SK-N-SH (cell line): ENCODE data around the gene PLSCR1. TPM values are rescaled to one million over a fixed set of nuclear protein-coding genes. Genes with fewer than 3 reads are reported as not detected.

Experiments
- CTCF ChIA-PET: fragments of 300-600, 350-600 bp; formaldehyde crosslinking; extraction: SDS; loops from one replicate; lab custom pipeline; 2021; lab: Yijun Ruan, JAX
- POLR2A ChIA-PET: fragments of 350-600 bp; sonication (Branson Sonifier 250); formaldehyde crosslinking; extraction: SDS; loops from one replicate; lab custom pipeline; 2020; ENCODE audit warnings: antibody characterized with exemption, inconsistent platforms; lab: Yijun Ruan, JAX
- DNase-seq: peaks from one replicate; pipeline ENCODE4 v3.0.0; 2012
- H2AFZ ChIP-seq: fragments of 200-600 bp; sonication (generic); 2 replicates; pipeline ENCODE4 v1.8.1; 2016; ENCODE audit warnings: antibody characterized with exemption, mild to moderate bottlenecking, low read depth
- H3F3A ChIP-seq: fragments of 200-600 bp; sonication (generic); replicated peaks from 2 replicates; pipeline ENCODE3; 2016; ENCODE audit warnings: antibody characterized with exemption, mild to moderate bottlenecking; ENCODE audit not compliant: insufficient read depth
- H3K27ac ChIP-seq, 2 experiments: fragments of 200-500 bp in 1 of 2; fragments of 200-600 bp in 1 of 2; sonication (Bioruptor generic) in 1 of 2; sonication (generic), shearing (Covaris generic) in 1 of 2; 2 replicates each; pipeline versions ENCODE4 v1.5.1 to v1.6.1; 2014 to 2016; ENCODE audit warnings: low read depth in 2 of 2, inconsistent platforms in 1 of 2, low read length in 1 of 2, mild to moderate bottlenecking in 1 of 2, mixed read lengths in 1 of 2
- H3K27me3 ChIP-seq: fragments of 200-600 bp; sonication (generic), shearing (Covaris generic); 2 replicates; pipeline ENCODE4 v1.6.1; 2016; ENCODE audit warnings: mixed run types; ENCODE audit not compliant: insufficient read depth
- H3K36me3 ChIP-seq, 2 experiments: fragments of 200-500 bp in 1 of 2; fragments of 200-600 bp in 1 of 2; sonication (Bioruptor generic) in 1 of 2; sonication (generic) in 1 of 2; replicated peaks in 1 of 2; 2 replicates each; pipeline versions ENCODE3 to v1.5.1; 2014 to 2016; ENCODE audit warnings: low read length in 1 of 2, mild to moderate bottlenecking in 1 of 2; ENCODE audit not compliant: insufficient read depth in 2 of 2, control insufficient read depth in 1 of 2
- H3K4me1 ChIP-seq, 2 experiments: fragments of 200-500 bp in 1 of 2; fragments of 200-600 bp in 1 of 2; sonication (Bioruptor generic) in 1 of 2; sonication (generic), shearing (Covaris generic) in 1 of 2; 2 replicates each; pipeline versions ENCODE4 v1.5.1 to v1.6.1; 2014 to 2016; ENCODE audit warnings: low read depth in 1 of 2, low read length in 1 of 2, mixed run types in 1 of 2; ENCODE audit not compliant: insufficient read depth in 2 of 2, control insufficient read depth in 1 of 2
- H3K4me2 ChIP-seq: fragments of 200-600 bp; sonication (generic), shearing (Covaris generic); 2 replicates; pipeline ENCODE4 v1.6.1; 2017; ENCODE audit warnings: mixed run types
- H3K4me3 ChIP-seq, 2 experiments: fragments of 200-500 bp in 1 of 2; fragments of 200-600 bp in 1 of 2; sonication (Bioruptor generic) in 1 of 2; sonication (generic), shearing (Covaris generic) in 1 of 2; 2 replicates each; pipeline versions ENCODE4 v1.5.1 to v1.8.1; 2014 to 2016; ENCODE audit warnings: low read depth in 2 of 2, inconsistent platforms in 1 of 2, low read length in 1 of 2, mild to moderate bottlenecking in 1 of 2, mixed read lengths in 1 of 2, moderate library complexity in 1 of 2
- H3K79me2 ChIP-seq: fragments of 200-600 bp; sonication (generic); 2 replicates; pipeline ENCODE4 v1.8.1; 2017; ENCODE audit warnings: mild to moderate bottlenecking; ENCODE audit not compliant: insufficient read depth
- H3K9ac ChIP-seq: fragments of 200-600 bp; sonication (generic); 2 replicates; pipeline ENCODE4 v1.6.1; 2017; ENCODE audit warnings: mixed run types
- H3K9me2 ChIP-seq: fragments of 200-600 bp; sonication (generic); 2 replicates; pipeline ENCODE4 v1.6.1; 2017; ENCODE audit warnings: mixed run types
- H3K9me3 ChIP-seq: fragments of 200-600 bp; sonication (generic); 2 replicates; pipeline ENCODE4 v1.6.1; 2017; ENCODE audit warnings: mixed run types, mild to moderate bottlenecking, moderate library complexity
- H4K20me1 ChIP-seq: fragments of 200-600 bp; sonication (generic); 2 replicates; pipeline ENCODE4 v1.6.1; 2017; ENCODE audit warnings: mild to moderate bottlenecking, mixed run types; ENCODE audit not compliant: insufficient read depth
- EZH2phosphoT487 ChIP-seq: fragments of 200-600 bp; sonication (generic); IDR thresholded peaks from 2 replicates; pipeline ENCODE4 v1.6.1; 2017; ENCODE audit warnings: low read depth, mixed run types, mild to moderate bottlenecking, antibody characterized with exemption, moderate library complexity, borderline replicate concordance
- GABPA ChIP-seq: IDR thresholded peaks from 2 replicates; pipeline ENCODE4 v1.4.0; 2012; ENCODE audit warnings: low read depth, mild to moderate bottlenecking
- GATA2 ChIP-seq: sonication (generic); formaldehyde crosslinking; IDR thresholded peaks from 2 replicates; pipeline ENCODE4 v1.5.0; 2020; ENCODE audit warnings: mild to moderate bottlenecking, missing genetic modification reagents
- SIN3A ChIP-seq: IDR thresholded peaks from 2 replicates; pipeline ENCODE4 v1.6.1; 2012; ENCODE audit warnings: low read depth, mild to moderate bottlenecking, low read length, moderate library complexity, borderline replicate concordance
- WGBS: methylation state at CpG from one replicate; pipeline ENCODE4 v1.1.6; 2017; ENCODE audit warnings: low lambda C conversion rate; 5-methylcytosine and 5-hydroxymethylcytosine counted together
- polyA plus RNA-seq, 3 experiments: library from polyadenylated mRNA; depleted of rRNA; stranded (reverse); fragments of >200 nt; gene quantifications; 2 replicates each; pipeline ENCODE4 v1.2.3, GENCODE V29; 2012
- TF ChIP-seq, protein P1 (sequence below): fragments of 200-600 bp; sonication (generic); IDR thresholded peaks from 2 replicates; pipeline ENCODE4 v1.6.1; 2017; ENCODE audit warnings: antibody characterized with exemption, mild to moderate bottlenecking, moderate library complexity
- TF ChIP-seq, protein P2 (sequence below): IDR thresholded peaks from 2 replicates; pipeline ENCODE4; 2012
- TF ChIP-seq, protein P3 (sequence below): IDR thresholded peaks from 2 replicates; pipeline ENCODE4 v1.4.0; 2012; ENCODE audit warnings: low read depth, borderline replicate concordance
- TF ChIP-seq, protein P4 (sequence below): IDR thresholded peaks from 2 replicates; pipeline ENCODE4 v1.4.0; 2012; ENCODE audit warnings: low read depth
- TF ChIP-seq, protein P5 (sequence below): IDR thresholded peaks from 2 replicates; pipeline ENCODE4 v1.6.1; 2012; ENCODE audit warnings: mild to moderate bottlenecking, low read depth, low read length, moderate library complexity

The PLSCR1 gene
- polyA plus RNA-seq, 1 of the 3 experiments (the other 2 are of a cell fraction) = 10.9 TPM

DNA sequence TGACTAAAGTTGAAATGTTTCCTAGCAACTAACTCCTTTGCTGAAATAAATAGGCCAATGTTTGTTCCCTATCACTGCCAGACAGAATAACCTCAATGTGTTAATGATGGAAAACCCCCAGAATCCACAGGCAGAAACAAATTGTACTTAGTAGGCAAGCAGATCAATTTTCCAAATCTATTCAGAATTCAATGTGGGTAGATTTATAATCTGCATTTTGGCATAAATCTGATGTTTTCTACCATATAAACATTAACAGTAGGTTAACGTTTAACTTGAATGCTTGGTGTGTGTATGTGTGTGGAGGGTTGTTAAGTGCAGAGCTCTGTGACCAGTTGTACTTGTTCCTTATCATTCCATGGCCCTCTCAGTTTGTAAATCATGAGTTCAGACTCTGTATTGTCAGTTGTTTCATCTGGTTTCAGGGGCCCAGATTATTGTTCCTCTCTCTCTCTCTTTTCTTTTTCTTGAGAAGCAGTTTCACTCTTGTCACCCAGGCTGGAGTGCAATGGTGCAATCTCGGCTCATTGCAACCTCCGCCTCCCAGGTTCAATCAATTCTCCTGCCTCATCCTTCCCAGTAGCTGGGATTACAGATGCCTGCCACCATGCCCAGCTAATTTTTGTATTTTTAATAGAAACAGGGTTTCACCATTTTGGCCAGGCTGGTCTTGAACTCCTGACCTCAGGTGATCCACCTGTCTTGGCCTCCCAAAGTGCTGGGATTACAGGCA is 32.8 kb downstream of the PLSCR1 start:
- Histone ChIP-seq H3K9me3 (no peaks in the 10 kb centered on the region), H3K4me1 (peaks cover 0 to 11% of the 10 kb centered on the region in 2 experiments; a peak in 1 of 4 replicates), H3K4me3 (no peak overlapping the region), H2AFZ (no peak overlapping the region), H3F3A (no peaks in the 10 kb centered on the region), H3K4me2 (no peak overlapping the region), H3K27me3 (no peaks in the 10 kb centered on the region), H3K79me2 (no peaks in the 10 kb centered on the region), H3K27ac (no peak overlapping the region), H3K9me2 (no peaks in the 10 kb centered on the region), H4K20me1 (no peaks in the 10 kb centered on the region), H3K36me3 (no peaks in the 10 kb centered on the region), H3K9ac (no peak overlapping the region)
- WGBS = 66% methylated on average over 3 of the region's 3 CpGs
- ChIA-PET POLR2A (no interaction called here), CTCF (no interaction called here)
- TF ChIP-seq, protein P1, sequence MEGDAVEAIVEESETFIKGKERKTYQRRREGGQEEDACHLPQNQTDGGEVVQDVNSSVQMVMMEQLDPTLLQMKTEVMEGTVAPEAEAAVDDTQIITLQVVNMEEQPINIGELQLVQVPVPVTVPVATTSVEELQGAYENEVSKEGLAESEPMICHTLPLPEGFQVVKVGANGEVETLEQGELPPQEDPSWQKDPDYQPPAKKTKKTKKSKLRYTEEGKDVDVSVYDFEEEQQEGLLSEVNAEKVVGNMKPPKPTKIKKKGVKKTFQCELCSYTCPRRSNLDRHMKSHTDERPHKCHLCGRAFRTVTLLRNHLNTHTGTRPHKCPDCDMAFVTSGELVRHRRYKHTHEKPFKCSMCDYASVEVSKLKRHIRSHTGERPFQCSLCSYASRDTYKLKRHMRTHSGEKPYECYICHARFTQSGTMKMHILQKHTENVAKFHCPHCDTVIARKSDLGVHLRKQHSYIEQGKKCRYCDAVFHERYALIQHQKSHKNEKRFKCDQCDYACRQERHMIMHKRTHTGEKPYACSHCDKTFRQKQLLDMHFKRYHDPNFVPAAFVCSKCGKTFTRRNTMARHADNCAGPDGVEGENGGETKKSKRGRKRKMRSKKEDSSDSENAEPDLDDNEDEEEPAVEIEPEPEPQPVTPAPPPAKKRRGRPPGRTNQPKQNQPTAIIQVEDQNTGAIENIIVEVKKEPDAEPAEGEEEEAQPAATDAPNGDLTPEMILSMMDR = no peak
- TF ChIP-seq, protein P2, sequence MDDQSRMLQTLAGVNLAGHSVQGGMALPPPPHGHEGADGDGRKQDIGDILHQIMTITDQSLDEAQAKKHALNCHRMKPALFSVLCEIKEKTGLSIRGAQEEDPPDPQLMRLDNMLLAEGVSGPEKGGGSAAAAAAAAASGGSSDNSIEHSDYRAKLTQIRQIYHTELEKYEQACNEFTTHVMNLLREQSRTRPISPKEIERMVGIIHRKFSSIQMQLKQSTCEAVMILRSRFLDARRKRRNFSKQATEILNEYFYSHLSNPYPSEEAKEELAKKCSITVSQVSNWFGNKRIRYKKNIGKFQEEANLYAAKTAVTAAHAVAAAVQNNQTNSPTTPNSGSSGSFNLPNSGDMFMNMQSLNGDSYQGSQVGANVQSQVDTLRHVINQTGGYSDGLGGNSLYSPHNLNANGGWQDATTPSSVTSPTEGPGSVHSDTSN = no peak
- DNase-seq = no peak

DNA sequence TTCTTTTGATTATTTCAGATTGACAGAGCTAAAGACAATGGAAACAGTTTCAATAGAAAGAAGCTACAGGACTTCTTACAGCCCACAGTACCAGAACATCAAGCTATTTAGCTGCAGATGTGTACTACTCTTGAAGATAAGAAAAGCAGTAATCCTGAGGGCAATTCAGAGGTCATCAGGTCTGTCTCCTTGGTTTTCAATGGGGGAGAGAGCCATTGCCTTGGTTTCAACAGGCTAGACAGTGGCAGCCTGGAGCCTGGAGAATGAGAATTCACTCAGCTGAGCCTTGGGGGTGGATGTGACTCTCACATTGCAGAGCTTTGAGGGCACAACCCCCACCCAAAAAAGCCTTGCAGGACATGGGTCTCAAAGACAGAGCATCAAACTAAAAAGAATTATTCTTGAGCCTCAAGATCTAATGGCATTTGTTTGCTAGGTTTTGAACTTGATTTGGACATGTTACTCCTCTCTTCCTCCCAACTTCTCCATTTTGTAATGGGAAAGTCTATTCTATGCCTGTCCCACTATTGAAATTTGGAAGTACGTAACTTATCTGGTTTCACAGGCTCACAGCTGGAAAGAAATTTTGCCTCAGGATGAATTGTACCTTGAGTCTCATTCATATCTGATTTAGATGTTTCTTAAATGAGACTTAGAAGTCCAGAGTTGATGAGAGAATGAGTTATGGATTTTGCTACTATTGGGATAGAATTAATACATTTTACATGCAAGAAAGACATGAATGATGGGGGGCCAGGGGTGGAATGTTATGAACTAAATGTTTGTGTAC is 36.9 kb downstream of the PLSCR1 start:
- Histone ChIP-seq H3F3A (peaks cover 28% of the 10 kb centered on the region), H3K4me3 (no peak overlapping the region), H3K27ac (peak overlapping the region in 1 of 2 experiments; percentile 86; a peak in 2 of 4 replicates), H3K36me3 (no peaks in the 10 kb centered on the region), H3K9me2 (no peaks in the 10 kb centered on the region), H3K9ac (no peak overlapping the region), H3K4me2 (no peak overlapping the region), H3K27me3 (no peaks in the 10 kb centered on the region), H3K4me1 (peaks cover 0 to 34% of the 10 kb centered on the region in 2 experiments; a peak in 1 of 4 replicates), H2AFZ (peak overlapping the region; percentile 27; the same call in 1 of the 2 replicates), H3K79me2 (no peaks in the 10 kb centered on the region), H4K20me1 (no peaks in the 10 kb centered on the region), H3K9me3 (no peaks in the 10 kb centered on the region)
- TF ChIP-seq, protein P3, sequence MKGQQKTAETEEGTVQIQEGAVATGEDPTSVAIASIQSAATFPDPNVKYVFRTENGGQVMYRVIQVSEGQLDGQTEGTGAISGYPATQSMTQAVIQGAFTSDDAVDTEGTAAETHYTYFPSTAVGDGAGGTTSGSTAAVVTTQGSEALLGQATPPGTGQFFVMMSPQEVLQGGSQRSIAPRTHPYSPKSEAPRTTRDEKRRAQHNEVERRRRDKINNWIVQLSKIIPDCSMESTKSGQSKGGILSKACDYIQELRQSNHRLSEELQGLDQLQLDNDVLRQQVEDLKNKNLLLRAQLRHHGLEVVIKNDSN = no peak
- TF ChIP-seq, protein P2 = no peak
- TF ChIP-seq GABPA (no peak), EZH2phosphoT487 (no peak), SIN3A (no peak), GATA2 (CRISPR knock-in tag) (no peak)
- TF ChIP-seq, protein P4, sequence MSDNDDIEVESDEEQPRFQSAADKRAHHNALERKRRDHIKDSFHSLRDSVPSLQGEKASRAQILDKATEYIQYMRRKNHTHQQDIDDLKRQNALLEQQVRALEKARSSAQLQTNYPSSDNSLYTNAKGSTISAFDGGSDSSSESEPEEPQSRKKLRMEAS = no peak
- TF ChIP-seq, protein P5, sequence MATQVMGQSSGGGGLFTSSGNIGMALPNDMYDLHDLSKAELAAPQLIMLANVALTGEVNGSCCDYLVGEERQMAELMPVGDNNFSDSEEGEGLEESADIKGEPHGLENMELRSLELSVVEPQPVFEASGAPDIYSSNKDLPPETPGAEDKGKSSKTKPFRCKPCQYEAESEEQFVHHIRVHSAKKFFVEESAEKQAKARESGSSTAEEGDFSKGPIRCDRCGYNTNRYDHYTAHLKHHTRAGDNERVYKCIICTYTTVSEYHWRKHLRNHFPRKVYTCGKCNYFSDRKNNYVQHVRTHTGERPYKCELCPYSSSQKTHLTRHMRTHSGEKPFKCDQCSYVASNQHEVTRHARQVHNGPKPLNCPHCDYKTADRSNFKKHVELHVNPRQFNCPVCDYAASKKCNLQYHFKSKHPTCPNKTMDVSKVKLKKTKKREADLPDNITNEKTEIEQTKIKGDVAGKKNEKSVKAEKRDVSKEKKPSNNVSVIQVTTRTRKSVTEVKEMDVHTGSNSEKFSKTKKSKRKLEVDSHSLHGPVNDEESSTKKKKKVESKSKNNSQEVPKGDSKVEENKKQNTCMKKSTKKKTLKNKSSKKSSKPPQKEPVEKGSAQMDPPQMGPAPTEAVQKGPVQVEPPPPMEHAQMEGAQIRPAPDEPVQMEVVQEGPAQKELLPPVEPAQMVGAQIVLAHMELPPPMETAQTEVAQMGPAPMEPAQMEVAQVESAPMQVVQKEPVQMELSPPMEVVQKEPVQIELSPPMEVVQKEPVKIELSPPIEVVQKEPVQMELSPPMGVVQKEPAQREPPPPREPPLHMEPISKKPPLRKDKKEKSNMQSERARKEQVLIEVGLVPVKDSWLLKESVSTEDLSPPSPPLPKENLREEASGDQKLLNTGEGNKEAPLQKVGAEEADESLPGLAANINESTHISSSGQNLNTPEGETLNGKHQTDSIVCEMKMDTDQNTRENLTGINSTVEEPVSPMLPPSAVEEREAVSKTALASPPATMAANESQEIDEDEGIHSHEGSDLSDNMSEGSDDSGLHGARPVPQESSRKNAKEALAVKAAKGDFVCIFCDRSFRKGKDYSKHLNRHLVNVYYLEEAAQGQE = no peak
- ChIA-PET CTCF (no interaction called here), POLR2A (no interaction called here)
- DNase-seq = no peak
- WGBS = 87% methylated on average over 1 of the region's 1 CpG
